HG02610 (cell line): ENCODE measurements around the gene TAS2R60.
A peak's percentile ranks its signal among the peaks of the same experiment; 100 is the strongest.
"Not testable (repeated sequence)": the region's sequence is repeated elsewhere in the genome, so short reads cannot be mapped to it uniquely, and the experiment has no call there.

Experiments used
- ATAC-seq: cut with Tn5 transposase; IDR thresholded peaks from one replicate; pipeline ENCODE4 v1.9.1; 2021; ENCODE audit warnings: mild to moderate bottlenecking, moderate library complexity; ENCODE audit not compliant: unreplicated experiment

The TAS2R60 gene

GRCh38 chr7:143410521-143411004, 32.7 kb upstream of the TAS2R60 start:
- no peak for ATAC-seq

DNA sequence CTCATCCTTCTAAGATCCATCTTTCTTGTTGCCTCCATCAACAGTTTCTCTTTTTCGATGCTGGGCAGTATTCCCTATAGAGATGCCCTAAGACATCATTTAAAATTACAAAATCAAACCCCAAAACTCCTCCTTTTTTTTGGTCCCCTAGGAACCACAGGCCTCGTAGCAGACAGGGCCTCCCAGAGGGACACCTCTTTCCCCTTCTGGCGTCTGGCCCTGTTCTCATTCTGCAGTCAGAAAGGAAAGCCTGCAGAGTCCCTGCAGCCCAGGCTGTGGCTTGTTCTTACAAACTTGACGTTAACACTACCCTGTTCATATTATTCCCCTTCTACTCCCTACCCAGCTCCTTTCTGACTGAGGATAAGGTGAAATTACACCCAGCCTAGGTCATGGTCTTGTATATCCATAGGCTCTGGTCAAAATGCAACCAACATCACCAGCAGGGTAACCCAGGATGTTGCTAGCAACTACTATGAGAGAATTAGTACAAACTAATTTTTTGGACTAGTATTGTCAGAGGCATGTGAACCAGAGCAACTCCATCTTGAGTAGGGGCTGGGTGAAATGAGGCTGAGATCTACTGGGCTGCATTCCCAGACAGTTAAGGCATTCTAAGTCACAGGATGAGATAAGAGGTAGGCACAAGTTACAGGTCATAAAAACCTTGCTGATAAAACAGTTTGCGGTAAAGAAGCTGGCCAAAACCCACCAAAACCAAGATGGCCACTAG, 31.1 kb upstream of the TAS2R60 start:
- ATAC-seq = no peak

- ATAC-seq = no peak
These were observed 30.1 kb upstream of the TAS2R60 start for GRCh38 chr7:143413123-143413522.

GRCh38 chr7:143415209-143415608, 28.0 kb upstream of the TAS2R60 start:
- ATAC-seq = not testable (repeated sequence)

- no peak for ATAC-seq
These were observed 27.4 kb upstream of the TAS2R60 start for GRCh38 chr7:143415742-143416397.

DNA sequence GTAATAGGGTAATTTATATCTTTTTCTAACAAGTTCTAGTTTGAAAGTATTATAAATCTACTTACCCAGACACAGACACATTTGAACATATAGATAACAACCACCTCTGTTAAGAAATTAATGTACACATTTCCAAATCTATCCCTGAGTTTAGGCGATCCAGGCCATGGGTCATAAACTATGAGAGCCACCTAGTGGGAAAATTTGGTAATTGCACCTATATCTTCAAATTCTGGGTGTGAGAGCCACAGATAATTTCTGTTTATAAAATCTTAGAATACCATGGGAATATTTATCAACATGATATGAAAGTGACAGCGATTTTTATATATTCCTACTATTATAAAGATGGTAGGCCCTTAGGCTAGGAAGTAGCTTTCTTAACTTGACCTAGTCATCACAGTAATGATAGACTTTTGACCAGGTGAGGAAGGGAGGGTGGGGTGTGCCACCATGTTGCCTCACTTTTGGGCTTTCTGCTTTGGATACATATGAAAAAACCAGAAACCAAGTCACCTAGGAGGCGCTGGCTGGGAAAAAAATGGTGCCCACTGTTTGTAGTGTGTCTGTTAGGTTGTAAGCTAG, 26.6 kb upstream of the TAS2R60 start:
- no peak for ATAC-seq

GRCh38 chr7:143417734-143418383, 25.4 kb upstream of the TAS2R60 start:
- no peak for ATAC-seq

DNA sequence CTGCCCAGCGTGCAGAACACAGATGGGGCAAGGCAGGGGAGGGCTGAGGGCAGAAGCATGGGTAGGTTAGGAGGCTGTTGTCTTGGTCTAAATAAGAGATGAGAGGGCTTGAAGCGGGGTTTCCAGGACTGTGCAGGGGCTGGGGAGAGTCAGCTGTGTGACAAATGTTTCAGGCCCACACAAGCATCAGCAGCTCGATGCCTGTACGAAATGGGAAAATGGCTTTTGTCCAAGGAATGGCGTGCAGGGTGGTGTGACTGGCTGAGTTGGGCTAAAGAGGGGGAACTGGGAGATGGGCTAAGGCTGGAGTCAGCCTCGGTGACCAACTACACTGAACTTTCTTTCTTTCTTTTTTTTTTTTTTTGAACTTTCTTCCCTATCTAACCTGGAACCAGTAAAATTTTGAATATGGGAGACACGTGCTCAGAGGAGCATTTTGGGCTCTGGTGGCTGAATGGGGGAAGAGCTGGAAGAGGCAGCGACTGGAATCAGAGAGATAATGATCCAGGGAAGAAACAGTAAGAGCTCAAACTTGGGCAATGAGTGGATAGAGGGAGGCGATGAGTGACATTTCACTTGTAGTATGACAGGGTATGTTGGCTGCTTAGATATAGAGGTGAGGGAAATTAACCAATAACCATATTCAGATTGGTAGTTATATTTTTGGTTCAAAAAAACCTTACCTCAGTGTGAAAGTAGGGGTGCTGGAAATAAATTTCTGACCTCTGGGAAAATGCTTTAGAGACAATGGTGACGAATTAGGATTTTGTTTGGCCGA, 24.4 kb upstream of the TAS2R60 start:
- ATAC-seq = no peak

GRCh38 chr7:143419880-143420279, 23.4 kb upstream of the TAS2R60 start:
- ATAC-seq = no peak

DNA sequence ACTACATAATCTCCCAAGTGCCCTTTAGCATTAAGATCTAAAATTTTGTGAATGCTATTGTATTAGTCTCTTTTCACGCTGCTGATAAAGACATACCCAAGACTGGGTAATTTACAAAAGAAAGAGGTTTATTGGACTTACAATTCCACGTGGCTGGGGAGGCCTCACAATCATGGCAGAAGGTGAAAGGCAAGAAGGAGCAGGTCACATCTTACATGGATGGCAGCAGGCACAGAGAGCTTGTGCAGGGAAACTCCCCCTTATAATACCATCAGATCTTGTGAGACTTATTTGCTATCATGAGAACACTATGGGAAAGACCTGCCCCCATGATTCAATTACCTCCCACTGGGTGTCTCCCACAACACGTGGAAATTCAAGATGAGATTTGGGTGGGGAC, 22.6 kb upstream of the TAS2R60 start:
- not testable (repeated sequence) for ATAC-seq

DNA sequence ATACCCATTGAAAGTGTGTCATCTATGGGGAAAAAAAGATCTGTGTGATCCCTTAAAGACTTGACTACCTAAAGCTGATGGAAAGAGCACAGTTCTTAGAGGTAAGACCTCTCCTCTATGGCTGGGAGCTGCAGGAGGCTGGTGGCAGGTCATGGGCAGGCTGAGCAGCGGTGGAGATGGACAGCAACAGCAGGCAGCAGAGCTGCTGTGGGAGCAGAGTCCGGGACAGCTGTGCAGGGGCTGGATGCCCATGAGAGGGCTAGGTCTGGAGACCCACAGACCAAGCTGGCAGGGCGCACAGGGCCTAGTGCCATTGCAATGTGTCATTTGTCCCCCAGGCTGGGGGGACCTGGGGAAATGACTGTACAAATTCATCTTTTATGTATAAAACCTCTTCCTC, 21.2 kb upstream of the TAS2R60 start:
- no peak for ATAC-seq

DNA sequence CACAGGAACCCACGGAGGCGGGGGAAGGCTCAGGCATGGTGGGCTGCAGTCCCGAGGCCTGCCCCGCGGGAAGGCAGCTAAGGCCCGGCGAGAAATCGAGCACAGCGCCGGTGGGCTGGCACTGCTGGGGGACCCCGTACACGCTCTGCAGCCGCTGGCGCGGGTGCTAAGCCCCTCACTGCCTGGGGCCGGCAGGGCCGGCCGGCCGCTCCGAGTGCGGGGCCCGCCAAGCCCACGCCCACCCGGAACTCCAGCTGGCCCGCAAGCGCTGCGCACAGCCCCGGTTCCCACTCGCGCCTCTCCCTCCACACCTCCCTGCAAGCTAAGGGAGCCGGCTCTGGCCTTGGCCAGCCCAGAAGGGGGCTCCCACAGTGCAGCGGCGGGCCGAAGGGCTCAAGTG, 18.8 kb upstream of the TAS2R60 start:
- not testable (repeated sequence) for ATAC-seq

DNA sequence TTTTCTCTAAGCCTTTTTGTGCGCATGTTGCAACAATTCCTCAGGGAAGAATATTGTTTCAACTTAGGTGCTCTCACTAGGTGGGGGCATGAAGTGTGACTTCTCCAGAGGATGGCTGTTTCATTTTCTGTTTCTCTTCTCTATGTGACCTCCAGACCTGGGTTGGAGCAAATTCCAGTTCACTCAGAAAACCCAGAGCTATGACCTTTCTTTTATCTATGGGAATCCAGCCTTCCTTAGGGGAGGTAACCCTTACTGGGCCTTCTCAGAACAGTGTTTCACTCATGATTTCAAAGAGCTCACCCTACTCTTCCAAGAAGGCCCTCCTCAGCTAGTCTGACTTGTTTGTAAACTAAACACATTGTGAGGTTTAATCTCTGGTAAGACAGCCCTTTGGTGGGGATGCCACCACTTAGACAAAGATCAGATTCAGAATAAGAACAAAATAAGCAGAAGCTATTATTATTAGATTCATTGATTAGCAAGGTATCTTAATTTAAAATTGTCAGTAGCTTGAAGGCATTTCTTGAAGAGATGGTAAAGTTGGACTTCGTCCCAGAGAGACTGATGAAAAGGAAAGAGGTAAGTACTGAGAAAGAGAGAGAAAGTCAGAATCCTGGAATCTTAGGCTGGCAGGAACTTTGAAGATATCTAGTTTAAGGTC, 16.6 kb upstream of the TAS2R60 start:
- ATAC-seq = no peak

- ATAC-seq = no peak
These were observed 13.2 kb upstream of the TAS2R60 start for GRCh38 chr7:143429770-143430698.

DNA sequence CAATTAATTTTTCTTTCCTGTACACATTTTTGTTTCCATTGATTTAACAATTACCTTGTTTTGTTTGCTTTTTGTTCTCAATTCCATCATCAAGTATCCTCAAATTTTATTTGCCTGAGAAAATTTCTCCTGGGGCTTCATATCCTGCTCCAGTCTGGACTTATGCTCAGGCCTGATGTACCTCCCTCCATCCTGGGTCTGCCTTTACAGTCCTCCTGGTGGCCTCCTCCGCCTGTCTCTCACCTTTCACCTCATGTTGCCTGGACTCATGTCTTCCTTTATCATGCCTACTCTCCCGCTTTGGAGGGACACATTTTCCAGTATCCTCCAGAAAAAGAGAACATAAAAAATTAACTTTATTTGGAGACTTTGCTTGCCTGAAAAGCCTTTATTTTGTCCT, 12.1 kb upstream of the TAS2R60 start:
- ATAC-seq = no peak

- no peak for ATAC-seq
These were observed 9.5 kb upstream of the TAS2R60 start for GRCh38 chr7:143433759-143434158.

- ATAC-seq = no peak
These were observed 8.6 kb upstream of the TAS2R60 start for GRCh38 chr7:143434660-143435059.

GRCh38 chr7:143435266-143435665, 8.0 kb upstream of the TAS2R60 start:
- no peak for ATAC-seq

GRCh38 chr7:143436325-143436946, 6.8 kb upstream of the TAS2R60 start:
- peak; percentile 66 for ATAC-seq
